ENCODE results near the gene RSF1. TPM values are rescaled to one million over a fixed set of nuclear protein-coding genes. Genes with fewer than 3 reads are reported as not detected.

RSF1 gene
- polyA plus RNA-seq, 1 experiment: 26.8 TPM

GRCh38 chr11:77665240-77665965, 155.1 kb downstream of the RSF1 start:
- CTCF ChIA-PET: no interaction called here
- no peaks in the 10 kb centered on the region for H3K9me3 ChIP-seq (ENCODE audit: control insufficient read depth, insufficient read depth, low read length)
- H3K27me3 ChIP-seq (ENCODE audit: control insufficient read depth, insufficient read depth, low read length): no peaks in the 10 kb centered on the region
- no peak overlapping the region for H3K27ac ChIP-seq (ENCODE audit: low read depth, low read length)
- DNase-seq (ENCODE audit: low read depth, low spot score): no peak
- no peak overlapping the region for H3K4me3 ChIP-seq (ENCODE audit: low read depth, low read length)
- POLR2A ChIA-PET: no interaction called here
- TF ChIP-seq, protein P1, sequence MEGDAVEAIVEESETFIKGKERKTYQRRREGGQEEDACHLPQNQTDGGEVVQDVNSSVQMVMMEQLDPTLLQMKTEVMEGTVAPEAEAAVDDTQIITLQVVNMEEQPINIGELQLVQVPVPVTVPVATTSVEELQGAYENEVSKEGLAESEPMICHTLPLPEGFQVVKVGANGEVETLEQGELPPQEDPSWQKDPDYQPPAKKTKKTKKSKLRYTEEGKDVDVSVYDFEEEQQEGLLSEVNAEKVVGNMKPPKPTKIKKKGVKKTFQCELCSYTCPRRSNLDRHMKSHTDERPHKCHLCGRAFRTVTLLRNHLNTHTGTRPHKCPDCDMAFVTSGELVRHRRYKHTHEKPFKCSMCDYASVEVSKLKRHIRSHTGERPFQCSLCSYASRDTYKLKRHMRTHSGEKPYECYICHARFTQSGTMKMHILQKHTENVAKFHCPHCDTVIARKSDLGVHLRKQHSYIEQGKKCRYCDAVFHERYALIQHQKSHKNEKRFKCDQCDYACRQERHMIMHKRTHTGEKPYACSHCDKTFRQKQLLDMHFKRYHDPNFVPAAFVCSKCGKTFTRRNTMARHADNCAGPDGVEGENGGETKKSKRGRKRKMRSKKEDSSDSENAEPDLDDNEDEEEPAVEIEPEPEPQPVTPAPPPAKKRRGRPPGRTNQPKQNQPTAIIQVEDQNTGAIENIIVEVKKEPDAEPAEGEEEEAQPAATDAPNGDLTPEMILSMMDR (IDR thresholded peaks at IDR 0.05; ENCODE audit: low read depth, low read length): no peak

- no peak overlapping the region for H3K27ac ChIP-seq (ENCODE audit: low read depth, low read length)
- no peak overlapping the region for H3K4me3 ChIP-seq (ENCODE audit: low read depth, low read length)
- DNase-seq (ENCODE audit: low read depth, low spot score): no peak
- TF ChIP-seq, protein P1 (IDR thresholded peaks at IDR 0.05; ENCODE audit: low read depth, low read length): no peak
- ChIA-PET CTCF (no interaction called here), POLR2A (no interaction called here)
- H3K27me3 ChIP-seq (ENCODE audit: control insufficient read depth, insufficient read depth, low read length): no peaks in the 10 kb centered on the region
- H3K9me3 ChIP-seq (ENCODE audit: control insufficient read depth, insufficient read depth, low read length): no peaks in the 10 kb centered on the region
These were observed 158.9 kb downstream of the RSF1 start for GRCh38 chr11:77661670-77662069.

GRCh38 chr11:77660947-77661346, 159.6 kb downstream of the RSF1 start:
- TF ChIP-seq, protein P1 (IDR thresholded peaks at IDR 0.05; ENCODE audit: low read depth, low read length): no peak
- Histone ChIP-seq H3K27me3 (ENCODE audit: control insufficient read depth, insufficient read depth, low read length) (no peaks in the 10 kb centered on the region), H3K9me3 (ENCODE audit: control insufficient read depth, insufficient read depth, low read length) (no peaks in the 10 kb centered on the region), H3K27ac (ENCODE audit: low read depth, low read length) (no peak overlapping the region), H3K4me3 (ENCODE audit: low read depth, low read length) (no peak overlapping the region)
- no peak for DNase-seq (ENCODE audit: low read depth, low spot score)
- CTCF ChIA-PET: no interaction called here
- POLR2A ChIA-PET: no interaction called here

- peak overlapping the region; percentile 41 for H3K27ac ChIP-seq (ENCODE audit: low read depth, low read length)
- ChIA-PET CTCF (interaction anchor here (0.9 kb wide), 1 partner anchor 336 kb away, joined by 3 read pairs; the partner anchor contains the start of gene INTS4), POLR2A (interaction anchor here (0.6 to 0.7 kb wide), 3 partner anchors 15 to 121 kb away, joined by 3 to 10 read pairs (median 8); no protein-coding TSS in a partner anchor)
- no peaks in the 10 kb centered on the region for H3K9me3 ChIP-seq (ENCODE audit: control insufficient read depth, insufficient read depth, low read length)
- no peaks in the 10 kb centered on the region for H3K27me3 ChIP-seq (ENCODE audit: control insufficient read depth, insufficient read depth, low read length)
- DNase-seq (ENCODE audit: low read depth, low spot score): no peak
- TF ChIP-seq, protein P1 (IDR thresholded peaks at IDR 0.05; ENCODE audit: low read depth, low read length): no peak
- no peak overlapping the region for H3K4me3 ChIP-seq (ENCODE audit: low read depth, low read length)
These were observed 162.1 kb downstream of the RSF1 start for GRCh38 chr11:77658213-77659013.

DNA sequence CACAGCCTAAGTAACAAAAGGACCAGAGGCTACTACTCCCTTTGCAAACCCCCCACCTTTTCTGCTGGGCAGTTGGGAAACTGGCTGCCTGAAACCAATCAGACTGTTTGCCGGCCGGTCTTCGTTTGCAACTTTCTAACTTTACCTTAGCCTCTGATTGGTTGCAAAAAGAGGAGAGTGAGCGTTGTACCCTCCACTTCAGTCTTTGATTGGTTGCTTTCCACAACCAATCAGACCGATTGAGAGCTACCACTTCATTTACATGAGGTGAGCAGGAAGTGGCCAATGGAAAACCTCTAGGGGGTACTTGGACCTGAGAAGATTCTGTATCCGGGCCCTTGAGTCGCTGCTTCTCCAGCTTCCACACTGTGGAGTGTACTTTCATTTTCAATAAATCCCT, 164.2 kb downstream of the RSF1 start:
- DNase-seq (ENCODE audit: low read depth, low spot score): no peak
- Histone ChIP-seq H3K27me3 (ENCODE audit: control insufficient read depth, insufficient read depth, low read length) (no peaks in the 10 kb centered on the region), H3K9me3 (ENCODE audit: control insufficient read depth, insufficient read depth, low read length) (no peaks in the 10 kb centered on the region), H3K27ac (ENCODE audit: low read depth, low read length) (no peak overlapping the region), H3K4me3 (ENCODE audit: low read depth, low read length) (no peak overlapping the region)
- TF ChIP-seq, protein P1 (IDR thresholded peaks at IDR 0.05; ENCODE audit: low read depth, low read length): no peak
- ChIA-PET POLR2A (no interaction called here), CTCF (no interaction called here)
